Forelimb muscle (tissue), 1 donor: ENCODE results near the gene OGFOD3. TPM values are rescaled to one million over a fixed set of nuclear protein-coding genes. Genes with fewer than 3 reads are reported as not detected.
A peak's percentile ranks its signal among the peaks of the same experiment; 100 is the strongest.
"Not testable (repeated sequence)": the region's sequence is repeated elsewhere in the genome, so short reads cannot be mapped to it uniquely, and the experiment has no call there.

Experiments used
- DNase-seq: peaks from one replicate; pipeline ENCODE4 v3.0.0-alpha.2; 2013; ENCODE audit warnings: low read depth
- polyA plus RNA-seq: library from polyadenylated mRNA; unstranded; fragments of 120-200 nt; gene quantifications from one replicate; pipeline ENCODE4 v1.2.1, GENCODE V29; 2013; ENCODE audit not compliant: insufficient read length

The OGFOD3 gene
- polyA plus RNA-seq, 1 donor: 17.9 TPM

DNA sequence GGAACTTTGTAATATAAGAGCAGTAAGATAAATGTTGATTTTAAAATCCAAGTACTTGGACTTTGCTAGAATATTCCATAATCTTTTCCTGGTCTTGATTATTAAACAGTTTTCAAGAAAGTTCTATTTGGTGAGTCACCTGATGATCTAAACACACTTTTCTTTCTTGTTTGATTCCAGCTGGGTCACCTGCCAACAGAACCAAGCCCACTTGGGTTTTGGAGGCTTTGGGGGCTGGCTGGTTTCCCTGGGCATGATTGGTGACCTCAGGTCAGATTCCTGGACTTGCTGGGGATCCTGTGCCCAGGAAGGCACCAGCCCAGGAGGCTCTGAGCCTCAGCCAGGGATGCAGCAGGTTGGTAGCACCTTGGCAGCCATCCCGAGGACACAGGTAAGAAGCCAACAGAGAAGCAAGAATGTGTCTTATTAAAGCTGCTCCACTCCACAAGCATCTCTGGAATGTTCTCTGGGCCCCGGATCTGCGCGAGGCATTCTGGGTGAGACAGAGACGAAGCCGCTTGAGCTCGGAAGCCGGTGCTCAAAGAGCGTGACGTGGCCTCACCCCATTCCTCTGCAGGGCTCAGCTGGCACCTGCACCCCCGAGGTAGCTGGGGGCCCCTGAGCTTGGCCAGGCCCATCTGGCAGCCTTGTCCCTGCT, 62.5 kb downstream of the OGFOD3 start:
- DNase-seq: no peak

- DNase-seq: no peak
These were observed 63.5 kb downstream of the OGFOD3 start for GRCh38 chr17:82354804-82355308.

DNA sequence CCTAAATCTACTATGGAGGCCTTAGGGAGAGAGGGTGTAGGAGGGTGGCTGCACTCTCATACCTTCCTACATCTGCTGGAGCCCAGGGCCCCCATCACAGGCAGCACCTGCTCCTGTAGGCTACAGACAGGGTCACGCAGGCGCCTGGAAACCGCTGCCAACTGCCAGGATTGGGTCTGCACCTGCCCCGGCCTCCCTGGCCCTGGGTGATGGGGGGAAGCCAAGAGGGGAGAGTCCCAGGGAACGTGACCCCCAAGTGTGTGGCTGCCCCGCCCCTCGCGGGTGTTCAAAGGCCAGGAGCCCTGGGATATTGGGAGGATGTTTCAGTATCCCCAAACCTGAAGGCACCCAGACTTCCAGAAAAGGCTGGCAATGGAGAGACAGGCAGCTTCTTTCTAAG, 64.9 kb downstream of the OGFOD3 start:
- DNase-seq: no peak

DNA sequence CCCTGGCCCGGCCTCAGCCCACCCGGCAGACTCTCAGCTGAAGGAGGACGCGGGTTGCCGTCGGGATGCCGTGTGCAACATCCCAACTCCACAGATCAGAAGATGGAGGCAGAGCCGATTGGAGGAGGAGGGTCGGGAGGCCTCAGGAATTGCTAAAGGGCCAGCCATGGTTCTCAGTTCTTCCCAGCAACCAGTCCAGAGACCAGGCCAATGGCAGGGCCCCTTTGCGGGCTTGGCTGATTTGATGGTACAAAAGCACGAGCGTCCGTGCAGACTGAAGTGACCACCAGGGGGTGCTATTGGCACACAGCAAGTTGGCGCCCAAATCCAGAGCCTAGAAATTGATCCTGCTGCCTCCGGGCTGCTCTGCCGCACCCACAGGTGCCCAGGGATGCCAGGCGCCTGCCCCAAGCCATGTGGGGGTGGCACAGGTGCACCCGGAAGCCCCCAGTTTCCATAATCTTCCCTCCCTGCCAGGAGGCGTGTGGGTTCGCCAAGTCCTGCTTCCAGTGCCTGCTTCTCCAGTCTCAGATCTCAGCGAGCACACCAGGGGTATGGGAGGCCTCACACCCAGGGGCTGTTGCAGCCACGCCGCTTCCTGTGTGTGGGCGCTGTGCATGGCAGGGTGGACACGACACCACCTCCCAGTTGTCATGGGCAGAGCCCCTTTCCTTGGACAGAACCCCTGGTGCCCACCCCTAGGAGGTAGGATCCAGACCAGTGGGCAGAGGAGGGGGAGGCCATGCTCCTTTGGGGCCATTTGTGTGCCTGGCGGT, 66.5 kb downstream of the OGFOD3 start:
- peak; percentile 65 for DNase-seq

DNA sequence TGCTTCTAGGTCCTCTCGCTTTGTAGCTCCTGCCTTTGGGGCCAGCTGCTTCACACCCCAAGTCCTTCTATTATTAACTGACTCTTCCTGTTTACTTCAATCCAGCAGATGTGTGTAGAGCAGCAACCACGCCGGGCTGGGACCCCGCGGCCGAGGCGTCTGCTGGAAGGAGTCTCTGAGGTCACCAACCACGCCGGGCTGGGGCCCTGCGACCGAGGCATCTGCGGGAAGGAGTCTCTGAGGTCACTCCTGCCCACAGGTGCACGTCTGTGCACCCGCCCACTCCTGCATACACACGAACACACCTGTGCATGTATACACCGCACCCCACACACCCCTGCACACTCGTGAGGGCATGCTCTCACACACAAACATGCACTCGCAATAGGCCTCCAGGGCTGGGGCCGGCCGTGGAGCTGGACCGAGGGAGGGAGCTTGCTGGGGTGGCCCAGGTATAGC, 67.1 kb downstream of the OGFOD3 start:
- no peak for DNase-seq

DNA sequence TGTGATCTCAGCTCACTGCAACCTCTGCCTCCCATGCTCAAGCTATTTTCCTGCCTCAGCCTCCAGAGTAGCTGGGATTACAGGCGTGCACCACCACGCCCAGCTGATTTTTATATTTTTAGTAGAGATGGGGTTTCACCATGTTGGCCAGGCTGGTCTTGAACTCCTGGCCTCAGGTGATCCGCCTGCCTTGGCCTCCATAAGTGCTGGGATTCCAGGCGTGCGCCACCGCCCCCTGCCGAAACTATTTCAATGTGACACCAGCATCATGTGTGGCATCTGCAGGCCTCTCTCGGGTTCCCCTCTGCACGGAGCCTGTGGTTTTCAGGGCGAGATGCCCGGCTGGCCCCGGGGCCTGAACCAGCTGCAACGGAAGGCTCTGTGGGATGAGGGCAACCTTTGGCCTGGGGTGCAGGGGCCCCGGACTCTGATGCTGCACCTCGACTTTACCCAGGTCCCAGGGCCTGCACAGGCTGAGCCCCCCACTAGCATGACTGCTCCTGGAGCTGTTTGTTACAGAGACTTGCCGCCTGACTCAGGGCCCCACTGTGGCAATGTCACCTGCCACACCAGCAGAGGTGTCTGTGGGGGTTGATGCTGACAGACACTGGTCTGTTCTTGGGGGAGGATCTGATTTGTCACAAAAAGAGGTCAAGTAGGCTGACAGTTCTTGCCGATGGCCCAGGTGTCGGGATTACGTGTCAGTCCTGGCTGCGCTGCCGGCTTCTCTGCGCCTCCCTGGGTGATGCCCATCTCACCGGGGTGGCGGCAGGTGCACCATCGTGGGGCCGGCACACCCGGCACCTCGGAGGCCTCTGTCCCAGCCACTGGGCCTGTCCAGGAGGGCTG, 68.0 kb downstream of the OGFOD3 start:
- DNase-seq: no peak

DNA sequence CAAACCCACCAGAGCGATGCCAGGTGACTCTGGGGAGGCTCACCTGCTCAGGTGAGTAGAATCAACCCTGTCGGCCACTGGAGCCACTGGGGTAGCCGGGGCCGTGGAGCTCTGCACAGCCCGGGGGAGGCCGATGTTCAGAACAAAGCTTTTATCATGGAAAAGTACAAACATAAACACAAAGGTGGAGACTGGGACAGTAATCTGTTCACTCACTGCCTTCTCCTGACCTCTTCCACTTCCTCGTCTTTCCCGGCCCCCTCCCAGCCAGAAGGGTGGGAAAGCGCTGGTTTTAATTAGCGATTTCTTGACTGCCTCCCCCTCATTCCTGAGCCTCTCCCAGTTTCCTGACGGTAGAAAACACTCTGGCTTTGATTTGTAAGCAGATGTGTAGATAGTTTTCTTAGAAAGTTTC, 69.1 kb downstream of the OGFOD3 start:
- DNase-seq: no peak

- no peak for DNase-seq
These were observed 69.5 kb downstream of the OGFOD3 start for GRCh38 chr17:82348866-82349265.

GRCh38 chr17:82348434-82348833, 70.0 kb downstream of the OGFOD3 start:
- no peak for DNase-seq

GRCh38 chr17:82347994-82348393, 70.4 kb downstream of the OGFOD3 start:
- DNase-seq: not testable (repeated sequence)

- DNase-seq: no peak
These were observed 71.8 kb downstream of the OGFOD3 start for GRCh38 chr17:82346342-82347300.

- no peak for DNase-seq
These were observed 73.0 kb downstream of the OGFOD3 start for GRCh38 chr17:82345151-82345976.

- no peak for DNase-seq
These were observed 74.0 kb downstream of the OGFOD3 start for GRCh38 chr17:82344175-82344907.

DNA sequence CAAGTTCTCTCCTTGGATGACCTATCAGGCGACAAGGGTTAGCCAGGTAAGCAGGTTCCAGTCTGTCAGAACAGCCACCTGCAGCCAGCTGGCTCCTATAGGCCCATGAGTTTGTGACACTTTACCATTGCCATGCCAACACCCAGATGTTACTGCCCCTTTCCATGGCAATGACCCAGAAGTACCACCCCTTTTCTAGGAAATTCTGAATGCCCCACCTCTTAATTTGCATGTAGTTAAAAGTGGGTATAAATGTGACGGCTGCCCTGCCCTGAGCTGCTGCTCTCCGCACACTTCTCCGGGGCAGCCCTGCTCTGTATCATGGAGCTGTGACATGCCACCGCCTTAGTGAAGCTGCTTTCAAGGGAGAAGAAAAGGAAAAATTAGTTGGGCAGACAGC, 74.8 kb downstream of the OGFOD3 start:
- DNase-seq: no peak

DNA sequence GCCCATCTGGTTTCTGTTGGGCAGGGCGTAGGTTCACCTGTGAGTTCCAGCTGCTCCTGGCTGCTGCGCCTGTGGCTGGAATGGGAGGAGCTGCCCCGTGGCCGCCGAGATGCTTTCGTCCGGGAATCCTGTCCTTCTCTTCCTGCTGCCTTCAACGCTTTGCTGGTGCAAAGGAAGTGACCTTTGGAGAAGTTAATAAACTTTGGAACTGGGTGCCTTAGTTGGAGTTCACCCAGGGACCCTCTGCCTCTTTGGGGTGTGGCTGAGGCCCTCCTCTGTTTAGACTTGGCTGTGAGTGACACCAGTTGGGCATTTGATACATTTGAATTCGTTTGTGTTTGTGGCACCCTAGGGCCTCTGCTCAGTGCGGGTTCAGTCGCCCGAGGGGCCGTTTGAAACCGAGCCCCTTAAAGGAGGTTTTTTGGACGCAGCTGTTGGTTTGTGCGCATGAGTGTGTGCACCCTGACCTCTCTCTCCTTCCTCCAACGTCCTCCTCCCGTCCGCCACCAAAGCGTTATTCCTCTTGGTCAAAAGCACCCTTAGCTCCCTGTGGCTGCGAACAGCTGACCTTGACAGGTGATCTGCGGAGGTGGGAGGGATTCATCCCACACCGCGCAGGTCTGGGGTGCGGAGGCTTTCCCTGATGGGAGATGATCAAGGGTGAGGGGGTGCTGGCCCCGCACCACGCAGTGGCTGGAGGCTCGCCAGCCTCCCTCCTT, 75.9 kb downstream of the OGFOD3 start:
- no peak for DNase-seq

- no peak for DNase-seq
These were observed 78.5 kb downstream of the OGFOD3 start for GRCh38 chr17:82339634-82340580.
